Midbrain (tissue), 1 donor: ENCODE data around the gene TTC7B.

Source experiments
- DNase-seq: peaks from one replicate; lab custom pipeline; 2025; lab: John Stamatoyannopoulos, UW

Gene TTC7B

DNA sequence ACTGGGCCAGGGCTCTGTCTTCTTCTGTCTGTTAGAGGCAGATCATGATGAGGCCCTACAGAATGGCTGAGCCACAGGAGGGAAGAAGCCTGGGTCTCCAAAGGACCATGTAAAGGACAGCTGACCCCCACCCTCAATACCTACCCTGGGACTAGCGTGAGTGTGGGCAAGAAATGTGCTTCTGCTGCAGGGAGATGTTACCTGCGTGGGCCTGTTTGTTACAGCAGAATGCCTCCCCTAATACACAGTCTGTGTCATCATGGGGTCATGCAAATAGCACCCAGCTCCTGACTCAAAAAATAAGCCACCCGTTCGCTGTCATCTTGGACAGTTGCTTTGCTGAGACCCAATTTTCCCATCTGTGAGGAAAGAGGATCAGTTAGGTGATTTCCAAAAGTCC lies 328.8 kb downstream of the TTC7B start:
- DNase-seq: no peak

DNA sequence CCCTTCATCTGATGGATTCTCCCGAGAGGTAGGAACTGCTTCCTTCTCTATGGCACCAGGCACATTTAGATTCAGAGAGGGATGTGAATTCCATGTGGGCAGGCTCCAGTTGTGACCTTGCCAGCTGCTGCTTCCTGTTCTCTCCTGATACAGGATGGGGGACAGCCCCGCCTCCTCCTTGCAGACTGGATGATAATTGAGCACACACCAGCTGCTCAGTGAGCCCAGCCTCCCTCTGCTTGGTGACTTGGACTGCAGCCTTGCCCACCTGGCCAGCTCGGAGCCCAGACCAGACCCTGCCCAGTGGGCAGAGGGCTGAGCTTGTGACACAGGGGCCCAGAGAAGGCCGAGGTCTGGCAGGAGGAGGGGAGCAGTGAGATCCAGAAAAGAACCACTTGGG lies 329.2 kb downstream of the TTC7B start:
- no peak for DNase-seq

DNA sequence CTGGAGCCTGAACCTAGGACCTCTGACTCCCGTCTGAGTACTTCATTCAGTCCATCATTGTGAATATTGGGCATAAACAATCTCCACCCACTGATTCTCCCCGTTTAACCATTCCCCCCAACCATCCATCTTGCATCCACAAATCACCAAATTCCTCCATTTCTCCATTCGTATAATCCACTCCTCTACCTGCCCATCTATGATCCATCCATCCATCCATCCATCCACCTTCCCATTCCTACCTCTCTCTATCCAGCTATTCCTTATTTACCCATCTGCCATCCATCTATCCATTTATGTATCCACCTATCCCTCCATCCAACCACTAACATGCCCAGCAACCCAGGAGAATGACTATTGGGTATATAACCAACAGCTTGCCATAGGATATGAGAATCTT lies 331.9 kb downstream of the TTC7B start:
- no peak for DNase-seq

DNA sequence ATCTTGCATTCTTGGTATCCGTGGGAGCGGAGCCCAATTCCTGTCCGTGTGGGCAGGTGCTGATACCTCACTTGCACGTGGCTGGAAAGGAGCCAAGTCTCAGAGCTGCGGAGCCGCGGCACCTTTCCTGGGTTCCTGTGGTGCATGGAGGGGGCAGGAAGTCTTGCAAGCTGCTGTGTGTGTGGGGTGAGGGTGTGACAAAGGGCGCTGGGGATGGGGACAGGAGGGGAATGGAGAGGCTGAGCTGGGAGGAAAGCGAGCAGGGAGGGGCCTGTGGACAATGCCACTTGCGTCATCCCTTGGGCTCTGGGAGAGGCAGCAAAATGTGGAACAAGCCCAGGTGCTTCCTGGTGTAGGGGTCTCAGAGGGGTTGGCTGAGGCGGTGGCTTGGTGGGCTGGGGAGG lies 332.7 kb downstream of the TTC7B start:
- DNase-seq: no peak

DNA sequence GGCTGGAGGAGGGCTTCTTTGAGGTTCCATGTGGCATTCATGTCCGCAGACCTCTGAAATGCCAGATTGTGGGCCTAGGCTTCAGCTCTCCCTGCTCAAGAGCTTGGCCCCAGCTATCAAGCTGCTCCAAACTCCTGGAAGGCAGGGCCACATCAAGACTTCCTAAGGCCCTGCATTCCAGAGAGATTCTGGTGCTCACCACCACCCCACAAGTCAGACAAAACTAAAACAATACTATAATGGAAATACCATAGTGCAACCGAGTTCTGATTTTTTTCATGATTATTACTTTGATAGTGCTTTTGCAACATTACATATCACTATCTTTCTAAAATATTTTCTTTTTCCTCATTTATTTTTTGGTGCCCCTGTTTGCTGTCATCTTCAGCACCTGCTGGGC lies 333.1 kb downstream of the TTC7B start:
- DNase-seq: no peak

DNA sequence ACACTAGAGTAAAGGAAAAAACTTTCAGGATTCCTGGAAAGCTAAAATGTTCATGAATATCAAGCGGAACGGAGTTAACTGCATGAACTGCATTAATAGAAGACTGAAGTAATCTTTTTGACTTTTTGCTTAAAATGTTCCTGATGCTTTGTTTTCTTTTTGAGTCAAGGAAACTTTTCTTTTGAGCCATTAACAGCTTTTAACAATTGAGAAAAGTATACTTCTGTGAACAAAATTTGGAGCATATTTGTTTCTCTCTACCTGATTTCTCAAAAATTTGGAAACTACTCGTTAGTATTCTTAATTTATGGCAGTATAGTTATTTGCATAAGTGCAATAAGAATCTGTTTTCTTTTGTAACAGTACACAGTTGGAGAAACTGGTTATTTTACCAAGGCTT lies 340.9 kb downstream of the TTC7B start:
- DNase-seq: no peak
